ENCODE data around the gene UBE2QL1.

The UBE2QL1 gene

GRCh38 chr5:6497262-6497661 is 48.6 kb downstream of the UBE2QL1 start:
- no peak overlapping the region for H3K4me3 ChIP-seq (ENCODE audit: low read depth, low read length)
- no peak for TF ChIP-seq CTCF (IDR thresholded peaks at IDR 0.05; ENCODE audit: low read depth, low read length)

GRCh38 chr5:6498968-6499367 is 50.3 kb downstream of the UBE2QL1 start:
- TF ChIP-seq CTCF (IDR thresholded peaks at IDR 0.05; ENCODE audit: low read depth, low read length), result no peak
- no peak overlapping the region for H3K4me3 ChIP-seq (ENCODE audit: low read depth, low read length)

- no peak for TF ChIP-seq CTCF (IDR thresholded peaks at IDR 0.05; ENCODE audit: low read depth, low read length)
- no peak overlapping the region for H3K4me3 ChIP-seq (ENCODE audit: low read depth, low read length)
Measured at GRCh38 chr5:6501701-6502100, 53.0 kb downstream of the UBE2QL1 start.

- no peak for TF ChIP-seq CTCF (IDR thresholded peaks at IDR 0.05; ENCODE audit: low read depth, low read length)
- no peak overlapping the region for H3K4me3 ChIP-seq (ENCODE audit: low read depth, low read length)
Measured at GRCh38 chr5:6502421-6502820, 53.8 kb downstream of the UBE2QL1 start.

- no peak for TF ChIP-seq CTCF (IDR thresholded peaks at IDR 0.05; ENCODE audit: low read depth, low read length)
- no peak overlapping the region for H3K4me3 ChIP-seq (ENCODE audit: low read depth, low read length)
Measured at GRCh38 chr5:6503342-6503741, 54.7 kb downstream of the UBE2QL1 start.

- TF ChIP-seq CTCF (IDR thresholded peaks at IDR 0.05; ENCODE audit: low read depth, low read length), result no peak
- no peak overlapping the region for H3K4me3 ChIP-seq (ENCODE audit: low read depth, low read length)
Measured at GRCh38 chr5:6504677-6505415, 56.2 kb downstream of the UBE2QL1 start.

GRCh38 chr5:6505416-6505755 is 56.7 kb downstream of the UBE2QL1 start:
- no peak overlapping the region for H3K4me3 ChIP-seq (ENCODE audit: low read depth, low read length)
- TF ChIP-seq CTCF (IDR thresholded peaks at IDR 0.05; ENCODE audit: low read depth, low read length), result no peak
